Endometrial microvascular endothelial cells (primary cell): Measurements from ENCODE around the gene S100A8. TPM values are rescaled to one million over a fixed set of nuclear protein-coding genes. Genes with fewer than 3 reads are reported as not detected.

ENCODE experiments used
- in situ Hi-C: cut with HindIII; loops from 2 replicates; pipeline ENCODE4 v1.10.0; 2017; ENCODE audit warnings: low sequenced_read_pairs, low pct_unique_long_range_greater_than_20kb; ENCODE audit errors: inconsistent ontology term
- total RNA-seq: library from RNA; depleted of rRNA; stranded (reverse); fragments of >200 nt; gene quantifications from one replicate; pipeline ENCODE4 v1.2.3, GENCODE V29; 2015; ENCODE audit errors: inconsistent ontology term

Gene S100A8
- total RNA-seq, 1 donor from 2014 or later: not detected

- in situ Hi-C loops: no loop called here
Observed at GRCh38 chr1:153341431-153341934, 49.4 kb downstream of the S100A8 start.

GRCh38 chr1:153340356-153340755 is 50.5 kb downstream of the S100A8 start:
- in situ Hi-C loops: no loop called here

Other genes starting within 250 kb of the S100A8 start
- gene SPRR2G, start 240.2 kb downstream of the S100A8 start, total RNA-seq: not detected
- gene LELP1, start 187.6 kb downstream of the S100A8 start, total RNA-seq: not detected
- gene PRR9, start 173.5 kb downstream of the S100A8 start, total RNA-seq: not detected
- not detected for gene LORICRIN, start 131.4 kb downstream of the S100A8 start, total RNA-seq
- gene PGLYRP3, start 78.1 kb downstream of the S100A8 start, total RNA-seq: not detected
- not detected for gene PGLYRP4, start 42.2 kb downstream of the S100A8 start, total RNA-seq
- gene S100A9, start 33.2 kb downstream of the S100A8 start, total RNA-seq: not detected
- not detected for gene S100A12, start 15.5 kb downstream of the S100A8 start, total RNA-seq
- not detected for gene S100A7A, start 25.4 kb upstream of the S100A8 start, total RNA-seq
- gene S100A7, start 69.6 kb upstream of the S100A8 start, total RNA-seq: not detected
- 690 TPM for gene S100A6, start 144.9 kb upstream of the S100A8 start, total RNA-seq
- not detected for gene S100A5, start 149.9 kb upstream of the S100A8 start, total RNA-seq
- 9.4 TPM for gene S100A4, start 154.7 kb upstream of the S100A8 start, total RNA-seq
- gene S100A3, start 158.2 kb upstream of the S100A8 start, total RNA-seq: 3.7 TPM
- 3.5 TPM for gene S100A2, start 174.8 kb upstream of the S100A8 start, total RNA-seq
- 892 TPM for gene S100A16, start 222.1 kb upstream of the S100A8 start, total RNA-seq
- gene S100A14, start 225.3 kb upstream of the S100A8 start, total RNA-seq: not detected
- gene S100A13, start 236.4 kb upstream of the S100A8 start, total RNA-seq: 75.1 TPM
- not detected for gene S100A1, start 237.4 kb upstream of the S100A8 start, total RNA-seq
- 28.2 TPM for gene CHTOP, start 243.0 kb upstream of the S100A8 start, total RNA-seq